Erythroblast (primary cell): Measurements from ENCODE around the gene MTHFR.

Experiments used
- GATA1 ChIP-seq: IDR thresholded peaks from 2 replicates; pipeline ENCODE4 v1.6.1; 2011; ENCODE audit warnings: low read depth, mild to moderate bottlenecking, control low read depth, low read length, moderate library complexity
- POLR2A ChIP-seq: IDR thresholded peaks from 2 replicates; pipeline ENCODE4 v1.6.1; 2011; ENCODE audit warnings: mild to moderate bottlenecking, low read length

GRCh38 chr1:11761285-11761684 lies 44.5 kb downstream of the MTHFR start:
- no peak for TF ChIP-seq POLR2A
- no peak for TF ChIP-seq GATA1
